Activated CD4-positive, alpha-beta T cell treated with anti-CD3 and anti-CD28 coated beads for 36 hours (primary cell): ENCODE data around the gene ZBTB8A. TPM values are rescaled to one million over a fixed set of nuclear protein-coding genes. Genes with fewer than 3 reads are reported as not detected.
A peak's percentile ranks its signal among the peaks of the same experiment; 100 is the strongest.

Experiments
- ATAC-seq: fragments of 200-7000 bp; cut with Tn5 transposase; one replicate; pipeline ENCODE4 v1.10.0; 2021; ENCODE audit warnings: mild to moderate bottlenecking, moderate library complexity
- CTCF ChIA-PET: fragments of 350-600 bp; sonication (Branson Sonifier 250); formaldehyde crosslinking; loops from one replicate; lab custom pipeline; 2021; ENCODE audit warnings: antibody characterized with exemption; lab: Charles Lee
- POLR2A ChIA-PET: fragments of 350-600 bp; sonication (Branson Sonifier 250); formaldehyde crosslinking; loops from one replicate; lab custom pipeline; 2021; ENCODE audit warnings: antibody characterized with exemption, inconsistent platforms; lab: Charles Lee
- DNase-seq: peaks from one replicate; pipeline ENCODE4 v3.0.0-alpha.2; 2020
- H3K27ac Mint-ChIP-seq: one replicate; pipeline ENCODE4 v1.8.0; 2021; ENCODE audit warnings: mixed read lengths
- H3K27me3 Mint-ChIP-seq: one replicate; pipeline ENCODE4 v1.8.0; 2021; ENCODE audit warnings: mixed read lengths
- H3K36me3 Mint-ChIP-seq: one replicate; pipeline ENCODE4 v1.8.0; 2021; ENCODE audit warnings: low read depth, mixed read lengths
- H3K4me1 Mint-ChIP-seq: one replicate; pipeline ENCODE4 v1.8.0; 2021; ENCODE audit warnings: mixed read lengths
- H3K4me3 Mint-ChIP-seq: one replicate; pipeline ENCODE4 v1.8.0; 2021; ENCODE audit warnings: mild to moderate bottlenecking, moderate library complexity, mixed read lengths
- H3K9me3 Mint-ChIP-seq: one replicate; pipeline ENCODE4 v1.8.0; 2021; ENCODE audit warnings: low read depth, mixed read lengths
- intact Hi-C, 2 experiments: fragments of 100-400 bp; cut with DNase I in 1 of 2; cut with micrococcal nuclease in 1 of 2; formaldehyde crosslinking; loops; one replicate each; pipeline versions ENCODE4 v1.14.2 to v1.15.1; 2022 to 2024; cut with DNase I, micrococcal nuclease
- total RNA-seq, 2 experiments: library from RNA; stranded (reverse); gene quantifications; one replicate each; pipeline ENCODE4 v1.2.3, GENCODE V29; 2021

ZBTB8A gene
- total RNA-seq, 2 experiments from 2014 or later, result 0.30 to 0.35 TPM

DNA sequence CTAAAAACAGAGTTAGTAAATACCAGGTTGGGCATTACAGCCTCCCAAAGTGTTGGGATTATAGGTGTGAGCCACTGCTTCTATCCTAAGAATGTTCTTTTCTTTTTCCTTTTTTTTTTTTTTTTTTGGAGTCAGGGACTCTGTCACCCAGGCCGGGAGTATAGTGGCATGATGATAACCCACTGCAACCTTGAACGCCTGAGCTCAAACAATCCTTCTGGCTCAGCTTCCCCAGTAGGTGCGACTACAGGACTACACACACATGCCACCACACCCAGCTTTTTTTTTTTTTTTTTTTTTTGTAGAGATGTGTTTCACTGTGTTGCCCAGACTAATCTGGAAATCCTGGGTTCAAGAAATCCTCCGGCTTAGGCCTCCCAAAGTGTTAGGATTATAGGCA lies 105.2 kb downstream of the ZBTB8A start:
- no peaks in the 10 kb centered on the region for H3K9me3 Mint-ChIP-seq

DNA sequence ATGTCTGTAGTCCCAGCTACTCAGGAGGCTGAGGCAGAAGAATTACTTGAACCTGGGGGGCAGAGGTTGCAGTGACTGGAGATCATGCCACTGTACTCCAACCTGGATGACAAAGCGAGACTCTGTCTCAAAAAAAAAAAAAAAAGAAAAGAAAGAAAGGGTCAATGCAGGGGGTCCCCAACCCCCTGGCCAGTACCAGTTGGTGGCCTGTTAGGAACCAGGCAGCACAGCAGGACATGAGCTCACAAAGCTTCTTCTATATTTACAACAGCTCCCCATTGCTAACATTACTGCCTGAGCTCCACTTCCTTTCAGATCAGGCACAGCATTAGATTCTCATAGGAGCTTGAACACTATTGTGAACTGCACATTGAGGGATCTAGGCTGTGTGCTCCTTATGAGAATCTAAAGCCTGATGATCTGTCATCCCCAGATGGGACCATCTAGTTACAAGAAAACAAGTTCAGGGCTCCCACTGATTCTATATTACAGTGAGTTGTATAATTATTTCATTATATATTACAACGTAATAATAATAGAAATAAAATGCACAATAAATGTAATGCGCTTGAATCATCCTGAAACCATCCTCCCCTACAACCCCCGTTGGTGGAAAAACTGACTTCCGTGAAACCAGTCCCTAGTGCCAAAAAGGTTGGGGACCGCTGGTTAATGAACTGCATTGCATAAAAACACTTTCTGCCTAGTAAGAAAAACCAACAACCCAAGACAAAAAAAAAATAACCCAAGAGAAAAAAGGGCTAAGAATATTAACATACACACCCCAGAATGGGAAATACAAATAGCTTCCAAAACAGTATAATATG lies 108.3 kb downstream of the ZBTB8A start:
- no peaks in the 10 kb centered on the region for H3K27me3 Mint-ChIP-seq
- ChIA-PET CTCF (interaction anchor here (0.8 kb wide), 1 partner anchor 684 kb away, joined by 3 read pairs; no protein-coding TSS in a partner anchor), POLR2A (interaction anchor here (0.7 kb wide), 2 partner anchors 35 to 151 kb away, joined by 6 to 7 read pairs; no protein-coding TSS in a partner anchor)
- DNase-seq (peak; percentile 29), ATAC-seq (no peak)
- no peaks in the 10 kb centered on the region for H3K9me3 Mint-ChIP-seq
- peak overlapping the region; percentile 90 for H3K4me3 Mint-ChIP-seq
- peaks cover 24% of the 10 kb centered on the region for H3K36me3 Mint-ChIP-seq
- H3K27ac Mint-ChIP-seq, result peak overlapping the region; percentile 27
- peaks cover 23% of the 10 kb centered on the region for H3K4me1 Mint-ChIP-seq
- intact Hi-C loops, result no loop called here

More for the DNA sequence above, 105.2 kb downstream of the ZBTB8A start:
- Mint-ChIP-seq H3K36me3 (peaks cover 8% of the 10 kb centered on the region), H3K4me3 (no peak overlapping the region), H3K27ac (no peak overlapping the region), H3K27me3 (no peaks in the 10 kb centered on the region), H3K4me1 (peaks cover 18% of the 10 kb centered on the region)
- DNase-seq, result no peak
- ChIA-PET CTCF (interaction anchor here (0.6 kb wide), 2 partner anchors 50 to 989 kb away, joined by 3 read pairs; no protein-coding TSS in a partner anchor), POLR2A (no interaction called here)
- intact Hi-C loops, result no loop called here
- ATAC-seq, result no peak

DNA sequence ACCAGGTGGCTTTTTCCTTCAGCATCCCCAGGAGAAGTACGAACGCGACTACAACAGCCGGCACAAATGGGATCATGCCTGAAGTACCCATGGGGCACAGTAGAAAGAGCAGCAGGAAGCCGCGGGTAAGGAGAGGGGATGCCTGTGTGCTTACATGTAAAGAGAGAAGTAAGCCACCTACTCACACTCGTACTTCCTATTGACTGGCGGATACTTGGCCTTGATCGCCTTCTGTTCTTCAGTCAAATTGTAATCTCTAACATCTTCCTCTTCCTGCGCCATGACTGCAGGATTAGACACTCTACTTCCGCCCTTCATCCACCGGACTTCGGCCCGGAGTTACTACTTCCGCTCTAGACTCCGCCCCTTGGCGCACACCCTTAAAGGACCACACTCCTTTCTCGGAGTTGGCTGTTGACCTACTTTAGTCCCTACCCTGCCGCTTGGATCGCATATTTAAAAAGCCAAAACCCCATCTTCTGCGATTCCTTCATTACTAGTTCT lies 111.1 kb downstream of the ZBTB8A start, which contains the start of gene ZBTB8OS:
ZBTB8OS (minus strand) TSS at position 303 of the 504 bp plus-strand sequence; CDS start at position 282, 21 bp downstream.
- Mint-ChIP-seq H3K36me3 (peaks cover 42% of the 10 kb centered on the region), H3K27me3 (no peaks in the 10 kb centered on the region), H3K4me1 (peaks cover 45% of the 10 kb centered on the region), H3K27ac (peak within 1 kb of the TSS; percentile 99), H3K9me3 (no peaks in the 10 kb centered on the region), H3K4me3 (peak within 1 kb of the TSS; percentile 90)
- ATAC-seq (peak; percentile 80), DNase-seq (peak; percentile 91)
- CTCF ChIA-PET, result interaction anchor here (0.8 to 2.1 kb wide), 4 partner anchors 10 to 132 kb away, joined by 3 to 15 read pairs (median 3); no protein-coding TSS in a partner anchor
- intact Hi-C loops, result loop anchor here (1.0 to 10.0 kb wide), 13 partner anchors 27 to 1005 kb away; partner anchors contain the start of genes BSDC1 (in 1 of the 2), EIF3I (in 1 of the 2), KHDRBS1 (in 1 of the 2) and KPNA6 (in 1 of the 2)
- POLR2A ChIA-PET, result interaction anchor here (0.5 to 1.1 kb wide), 7 partner anchors 26 to 576 kb away, joined by 3 to 4 read pairs (median 3); partner anchors contain the start of gene BSDC1

DNA sequence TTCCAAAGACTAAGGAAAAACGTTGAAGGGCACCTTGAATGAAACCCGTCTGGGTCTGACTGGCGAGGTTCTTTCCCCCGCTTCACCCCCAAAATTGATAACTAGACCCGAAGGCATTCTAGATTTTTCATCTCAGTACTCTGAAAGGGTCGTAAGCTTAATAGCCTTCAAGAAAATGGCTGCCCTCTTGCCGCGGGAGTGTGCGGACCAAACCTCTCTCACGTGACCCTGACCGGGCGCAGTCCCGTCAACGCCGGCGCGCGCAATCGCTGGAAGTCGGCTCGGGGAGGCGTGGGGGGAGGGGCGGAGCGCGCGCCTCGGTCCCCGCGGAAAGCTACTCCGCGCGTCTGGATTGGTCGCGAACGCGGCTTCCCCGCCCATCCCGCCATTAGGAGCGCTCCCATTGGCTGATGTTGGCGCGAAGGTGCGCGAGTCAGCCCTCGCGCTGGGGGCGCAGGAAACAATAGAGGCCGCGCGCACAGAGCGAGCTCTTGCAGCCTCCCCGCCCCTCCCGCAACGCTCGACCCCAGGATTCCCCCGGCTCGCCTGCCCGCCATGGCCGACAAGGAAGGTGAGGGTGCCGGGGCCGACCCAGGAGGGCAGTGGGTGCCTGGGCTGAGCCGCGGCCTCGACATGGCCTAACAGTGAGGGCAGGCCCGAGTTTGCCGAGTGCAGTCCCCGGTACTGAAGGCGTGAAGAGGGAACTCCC lies 111.7 kb downstream of the ZBTB8A start, which contains the start of gene RBBP4:
RBBP4 (plus strand) TSS at position 457 of the 709 bp plus-strand sequence; CDS start at position 556, 99 bp downstream.
- H3K27me3 Mint-ChIP-seq, result no peaks in the 10 kb centered on the region
- intact Hi-C loops, result loop anchor here (1.0 to 10.0 kb wide), 21 partner anchors 28 to 1006 kb away; partner anchors contain the start of genes AK2 (in 1 of the 2), AZIN2 (in 1 of the 2), BSDC1 (in 1 of the 2) and EIF3I (in 1 of the 2)
- peaks cover 46% of the 10 kb centered on the region for H3K36me3 Mint-ChIP-seq
- H3K4me1 Mint-ChIP-seq, result peaks cover 48% of the 10 kb centered on the region
- CTCF ChIA-PET, result interaction anchor here (0.8 to 2.1 kb wide), 4 partner anchors 9 to 132 kb away, joined by 3 to 15 read pairs (median 3); no protein-coding TSS in a partner anchor
- ATAC-seq, result peak; percentile 89
- DNase-seq, result peak; percentile 99
- peak within 1 kb of the TSS; percentile 99 for H3K27ac Mint-ChIP-seq
- POLR2A ChIA-PET, result interaction anchor here (0.5 to 1.2 kb wide), 6 partner anchors 26 to 577 kb away, joined by 3 read pairs; partner anchors contain the start of genes BSDC1 and KPNA6
- no peaks in the 10 kb centered on the region for H3K9me3 Mint-ChIP-seq
- H3K4me3 Mint-ChIP-seq, result peak within 1 kb of the TSS; percentile 90

DNA sequence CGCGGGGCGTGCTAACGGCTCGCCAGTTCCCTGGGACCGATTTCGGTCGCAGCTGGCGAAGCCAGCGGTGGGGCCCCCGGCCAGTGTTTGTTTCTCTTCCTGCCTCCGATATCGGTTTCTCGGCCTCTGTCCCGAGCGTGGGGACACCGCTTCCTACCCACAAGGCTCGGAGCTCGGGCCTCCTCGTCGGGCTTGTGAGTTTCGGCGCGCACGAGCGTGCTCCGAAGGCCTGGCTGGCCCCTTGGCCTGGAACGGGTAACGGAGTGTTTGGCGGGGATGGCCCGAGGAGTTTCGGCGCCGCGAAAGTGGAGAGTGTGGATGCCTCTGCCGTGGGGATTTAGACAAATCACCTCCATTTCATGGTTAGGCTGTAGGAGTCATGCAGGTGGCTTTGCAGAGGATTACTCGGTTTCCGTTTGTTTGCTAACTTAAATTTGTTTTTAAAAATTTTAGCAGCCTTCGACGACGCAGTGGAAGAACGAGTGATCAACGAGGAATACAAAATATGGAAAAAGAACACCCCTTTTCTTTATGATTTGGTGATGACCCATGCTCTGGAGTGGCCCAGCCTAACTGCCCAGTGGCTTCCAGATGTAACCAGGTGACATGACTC lies 112.3 kb downstream of the ZBTB8A start:
- H3K4me1 Mint-ChIP-seq, result peaks cover 52% of the 10 kb centered on the region
- H3K4me3 Mint-ChIP-seq, result peak overlapping the region; percentile 90
- DNase-seq (no peak), ATAC-seq (no peak)
- no peaks in the 10 kb centered on the region for H3K27me3 Mint-ChIP-seq
- no peaks in the 10 kb centered on the region for H3K9me3 Mint-ChIP-seq
- CTCF ChIA-PET, result interaction anchor here (0.5 to 2.1 kb wide), 4 partner anchors 9 to 131 kb away, joined by 3 to 15 read pairs (median 3); no protein-coding TSS in a partner anchor
- POLR2A ChIA-PET, result interaction anchor here (0.8 to 1.2 kb wide), 4 partner anchors 131 to 544 kb away, joined by 3 read pairs; partner anchors contain the start of genes BSDC1 and KPNA6
- peak overlapping the region; percentile 99 for H3K27ac Mint-ChIP-seq
- intact Hi-C loops, result loop anchor here (1.0 to 10.0 kb wide), 9 partner anchors 112 to 699 kb away; partner anchors contain the start of genes AK2 (in 1 of the 2), AZIN2 (in 1 of the 2), HDAC1 (in 1 of the 2) and KHDRBS1 (in 1 of the 2)
- H3K36me3 Mint-ChIP-seq, result peaks cover 48% of the 10 kb centered on the region

DNA sequence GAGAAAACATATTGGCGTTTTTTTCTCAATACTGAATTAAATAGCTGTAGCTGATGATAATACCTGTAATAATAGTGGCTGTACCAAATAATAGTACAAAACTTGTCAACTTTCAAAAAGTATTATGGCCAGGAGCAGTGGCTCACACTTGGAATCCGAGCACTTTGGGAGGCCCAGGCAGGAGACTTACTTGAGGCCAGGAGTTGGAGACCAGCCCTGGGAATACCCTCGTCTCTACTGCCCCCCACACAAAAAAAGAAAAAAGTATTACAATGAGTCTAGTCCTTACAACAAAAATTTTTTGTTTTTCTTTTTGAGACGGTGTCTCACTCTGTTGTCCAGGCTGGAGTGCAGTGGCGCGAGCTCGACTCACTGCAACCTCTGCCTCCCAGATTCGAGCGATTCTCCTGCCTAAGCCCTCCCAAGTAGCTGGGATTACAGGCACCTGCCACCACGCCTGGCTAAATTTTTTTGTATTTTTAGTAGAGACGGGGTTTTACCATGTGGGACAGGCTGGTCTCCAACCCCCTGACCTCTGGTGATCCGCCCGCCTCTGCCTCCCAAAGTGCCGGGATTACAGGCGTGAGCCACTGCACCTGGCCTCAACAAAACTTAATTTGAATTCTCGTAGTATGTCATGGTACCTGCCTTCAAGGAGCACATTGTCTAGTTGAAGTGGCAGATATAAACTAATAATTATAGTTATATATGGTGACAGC lies 113.2 kb downstream of the ZBTB8A start:
- H3K9me3 Mint-ChIP-seq, result no peaks in the 10 kb centered on the region
- intact Hi-C loops, result loop anchor here in 1 of 2 experiments (10.0 kb wide), 1 partner anchor 638 kb away; the partner anchor contains the start of gene KHDRBS1
- CTCF ChIA-PET, result interaction anchor here (0.7 kb wide), 1 partner anchor 330 kb away, joined by 3 read pairs; no protein-coding TSS in a partner anchor
- POLR2A ChIA-PET, result interaction anchor here (1.2 kb wide), 1 partner anchor 132 kb away, joined by 3 read pairs; no protein-coding TSS in a partner anchor
- H3K27ac Mint-ChIP-seq, result peak overlapping the region; percentile 99
- ATAC-seq (no peak), DNase-seq (no peak)
- peak overlapping the region; percentile 90 for H3K4me3 Mint-ChIP-seq
- H3K36me3 Mint-ChIP-seq, result peaks cover 57% of the 10 kb centered on the region
- H3K4me1 Mint-ChIP-seq, result peaks cover 57% of the 10 kb centered on the region
- H3K27me3 Mint-ChIP-seq, result no peaks in the 10 kb centered on the region

Other genes starting within 250 kb of the ZBTB8A start
- 100 to 1,000 TPM; 132 to 146 TPM for gene HDAC1, start 247.3 kb upstream of the ZBTB8A start, total RNA-seq
- 10 to 100 TPM; 27.0 to 29.3 TPM for gene MARCKSL1, start 203.2 kb upstream of the ZBTB8A start, total RNA-seq
- gene FAM229A, start 176.9 kb upstream of the ZBTB8A start, total RNA-seq, result 1 to 10 TPM; 3.1 to 3.3 TPM
- 1 to 10 TPM in 1 of 2 experiments, under 1 TPM in 1; 0.76 to 1.6 TPM for gene TSSK3, start 176.9 kb upstream of the ZBTB8A start, total RNA-seq
- 10 to 100 TPM; 29.4 to 36.9 TPM for gene BSDC1, start 145.0 kb upstream of the ZBTB8A start, total RNA-seq
- gene ZBTB8B, start 74.4 kb upstream of the ZBTB8A start, total RNA-seq, result not detected
- gene ZBTB8OS, start 111.1 kb downstream of the ZBTB8A start, total RNA-seq, result 10 to 100 TPM; 61.2 to 63.5 TPM
- gene RBBP4, start 111.8 kb downstream of the ZBTB8A start, total RNA-seq, result 100 to 1,000 TPM; 323 to 331 TPM
- not detected for gene SYNC, start 163.3 kb downstream of the ZBTB8A start, total RNA-seq